Omental fat pad (tissue), 4 donors: ENCODE measurements around the gene GBX2. TPM values are rescaled to one million over a fixed set of nuclear protein-coding genes. Genes with fewer than 3 reads are reported as not detected.

ENCODE experiments used
- ATAC-seq: fragments of 150-250 bp; one replicate; pipeline ENCODE4 v1.9.1; 2016; ENCODE audit warnings: mild to moderate bottlenecking, moderate library complexity; ENCODE audit not compliant: low FRiP score
- DNase-seq: peaks from one replicate; pipeline ENCODE4 v3.0.0-alpha.2; 2019; ENCODE audit warnings: low spot score
- total RNA-seq, 4 donors: library from RNA; depleted of rRNA; stranded (reverse); fragments of >200 nt; gene quantifications; one replicate each; pipeline ENCODE4 v1.1.0, GENCODE V29; 2016
- TF ChIP-seq, protein P1 (sequence below), 3 donors: fragments of 450-650 bp; IDR thresholded peaks; one replicate each; pipeline ENCODE4 v1.5.1; 2016 to 2017; ENCODE audit warnings: antibody characterized with exemption in 3 of 3, mild to moderate bottlenecking in 3 of 3, moderate library complexity in 2 of 3

The GBX2 gene
- total RNA-seq, 4 donors from 2014 or later, result not detected

DNA sequence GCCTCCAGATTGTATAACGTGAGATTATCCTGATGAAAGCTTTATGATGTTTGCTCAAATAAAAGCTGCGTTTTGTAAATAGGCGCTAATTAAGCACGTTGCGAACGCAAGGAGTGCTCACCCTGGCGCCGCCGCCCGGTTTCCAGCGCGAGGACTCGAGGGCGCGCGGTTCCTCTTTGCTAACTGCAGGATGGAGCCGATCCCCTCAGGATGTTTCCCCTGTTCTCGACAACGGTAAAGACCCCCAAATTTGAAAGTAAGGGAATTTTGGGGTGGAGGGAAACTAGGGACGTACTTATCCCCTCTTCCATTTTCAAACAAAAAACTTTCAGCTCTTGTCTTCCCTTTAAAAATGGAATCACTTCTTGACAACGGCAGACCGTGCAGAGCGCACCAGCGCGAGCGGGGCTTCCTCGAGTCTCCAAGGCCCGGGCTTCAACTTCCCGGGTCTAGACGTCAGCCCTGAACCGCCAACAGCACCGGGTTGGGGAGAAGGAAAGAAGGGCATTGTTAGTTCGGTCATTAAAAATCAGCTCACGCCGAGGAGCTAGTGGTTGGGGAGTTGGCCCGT lies 1.1 kb upstream of the GBX2 start:
- TF ChIP-seq, protein P1, sequence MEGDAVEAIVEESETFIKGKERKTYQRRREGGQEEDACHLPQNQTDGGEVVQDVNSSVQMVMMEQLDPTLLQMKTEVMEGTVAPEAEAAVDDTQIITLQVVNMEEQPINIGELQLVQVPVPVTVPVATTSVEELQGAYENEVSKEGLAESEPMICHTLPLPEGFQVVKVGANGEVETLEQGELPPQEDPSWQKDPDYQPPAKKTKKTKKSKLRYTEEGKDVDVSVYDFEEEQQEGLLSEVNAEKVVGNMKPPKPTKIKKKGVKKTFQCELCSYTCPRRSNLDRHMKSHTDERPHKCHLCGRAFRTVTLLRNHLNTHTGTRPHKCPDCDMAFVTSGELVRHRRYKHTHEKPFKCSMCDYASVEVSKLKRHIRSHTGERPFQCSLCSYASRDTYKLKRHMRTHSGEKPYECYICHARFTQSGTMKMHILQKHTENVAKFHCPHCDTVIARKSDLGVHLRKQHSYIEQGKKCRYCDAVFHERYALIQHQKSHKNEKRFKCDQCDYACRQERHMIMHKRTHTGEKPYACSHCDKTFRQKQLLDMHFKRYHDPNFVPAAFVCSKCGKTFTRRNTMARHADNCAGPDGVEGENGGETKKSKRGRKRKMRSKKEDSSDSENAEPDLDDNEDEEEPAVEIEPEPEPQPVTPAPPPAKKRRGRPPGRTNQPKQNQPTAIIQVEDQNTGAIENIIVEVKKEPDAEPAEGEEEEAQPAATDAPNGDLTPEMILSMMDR (IDR thresholded peaks at IDR 0.05), result no peak
- no peak for DNase-seq
- no peak for ATAC-seq

- no peak for ATAC-seq
- no peak for DNase-seq
- TF ChIP-seq, protein P1 (IDR thresholded peaks at IDR 0.05), result no peak
Measured at GRCh38 chr2:236167297-236168109, 683 bp downstream of the GBX2 start.

- TF ChIP-seq, protein P1 (IDR thresholded peaks at IDR 0.05), result no peak
- ATAC-seq, result no peak
- DNase-seq, result no peak
Measured at GRCh38 chr2:236166796-236167296, 1.3 kb downstream of the GBX2 start.

- TF ChIP-seq, protein P1 (IDR thresholded peaks at IDR 0.05), result no peak
- DNase-seq (no peak), ATAC-seq (no peak)
Measured at GRCh38 chr2:236165842-236166795, 2.1 kb downstream of the GBX2 start.

- DNase-seq (no peak), ATAC-seq (no peak)
- TF ChIP-seq, protein P1 (IDR thresholded peaks at IDR 0.05), result no peak
Measured at GRCh38 chr2:236164925-236165841, 3.0 kb downstream of the GBX2 start.
